HL-60/S4 (cell line): ENCODE data around the gene PPP2R5C.

ENCODE experiments used
- in situ Hi-C: fragments of 300-500 bp; cut with MboI; formaldehyde crosslinking; loops from 2 replicates; pipeline ENCODE4 v1.14.3; 2022; ENCODE audit warnings: low sequenced_read_pairs

The PPP2R5C gene

GRCh38 chr14:101909371-101910096 lies 148.0 kb downstream of the PPP2R5C start:
- in situ Hi-C loops: no loop called here

DNA sequence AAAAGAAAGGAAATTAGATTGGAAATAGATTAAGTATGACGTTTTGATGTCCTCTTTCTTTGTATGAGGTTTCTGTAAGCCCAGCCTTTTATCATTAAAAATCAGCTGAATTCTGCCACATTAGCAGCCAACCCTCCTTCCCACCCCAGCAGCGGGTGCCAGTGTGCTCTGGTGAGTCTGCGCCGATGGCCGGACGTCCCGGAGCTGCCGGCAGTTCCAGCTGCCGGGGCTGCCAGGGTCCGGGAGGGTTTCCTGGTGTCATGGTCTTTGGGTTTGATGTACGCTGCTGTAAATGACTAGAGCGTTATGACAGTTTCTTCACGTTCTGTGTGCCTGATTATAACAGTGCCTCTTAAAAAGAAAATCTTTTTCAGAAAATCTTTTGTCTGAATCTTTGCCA lies 151.3 kb downstream of the PPP2R5C start:
- in situ Hi-C loops: no loop called here

- in situ Hi-C loops: no loop called here
Observed at GRCh38 chr14:101914083-101914482, 152.6 kb downstream of the PPP2R5C start.

- in situ Hi-C loops: no loop called here
Observed at GRCh38 chr14:101915871-101916815, 154.6 kb downstream of the PPP2R5C start.

DNA sequence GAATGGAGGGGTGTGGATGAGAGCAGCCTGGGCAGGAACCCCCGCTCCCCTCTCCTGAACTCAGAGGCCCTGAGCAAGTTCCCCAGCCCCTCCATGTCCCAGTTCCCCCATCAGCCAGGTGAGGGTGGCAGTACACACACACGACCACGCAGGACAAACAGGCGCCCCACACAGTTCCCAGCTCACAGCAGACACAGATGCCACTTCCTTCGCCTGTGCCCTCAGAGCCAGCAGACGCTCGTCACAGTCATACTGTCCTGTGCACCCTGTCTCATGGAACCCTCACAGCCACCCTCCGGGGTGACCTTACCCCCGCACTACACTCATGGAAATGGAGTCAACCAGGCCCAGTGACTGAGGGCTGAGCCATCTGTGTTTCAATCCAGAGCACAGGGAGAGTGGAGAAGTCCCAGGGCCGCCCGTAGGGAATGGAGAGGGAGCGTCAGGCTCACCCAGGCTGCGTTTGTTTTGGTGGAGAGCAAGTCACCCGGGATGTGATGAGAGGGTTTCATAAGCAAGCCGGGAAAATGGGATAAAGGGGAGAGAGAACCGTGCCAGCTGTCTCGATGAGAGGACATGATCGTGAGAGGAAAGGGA lies 155.4 kb downstream of the PPP2R5C start:
- in situ Hi-C loops: no loop called here

DNA sequence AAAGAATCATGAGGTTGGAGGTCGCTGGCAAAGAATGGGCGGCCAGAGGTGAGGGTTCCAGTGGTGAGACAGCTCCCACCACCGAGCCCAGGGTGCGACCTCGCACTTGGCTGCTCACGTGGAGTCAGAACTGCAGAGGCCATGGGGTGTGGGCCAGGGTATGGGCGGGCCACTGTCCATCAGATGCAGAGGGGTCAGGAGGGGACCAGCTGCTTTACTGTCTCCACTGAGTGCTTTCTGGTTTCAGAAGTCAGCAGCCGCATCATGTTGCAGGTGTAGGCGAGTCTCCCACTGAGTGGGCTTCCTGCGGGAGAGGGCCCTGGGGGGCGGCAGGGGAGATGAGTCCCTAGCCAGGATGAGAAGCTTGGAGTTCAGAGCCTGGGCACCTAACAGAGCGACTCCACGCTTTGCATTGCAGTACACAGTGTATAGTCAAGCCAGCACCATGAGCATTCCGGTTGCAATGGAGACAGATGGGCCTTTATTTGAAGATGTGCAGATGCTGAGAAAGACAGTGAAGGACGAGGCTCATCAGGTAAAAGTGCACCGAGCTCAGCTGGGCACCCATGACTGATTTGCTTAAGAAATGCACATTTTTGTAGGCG lies 156.0 kb downstream of the PPP2R5C start:
- in situ Hi-C loops: no loop called here

DNA sequence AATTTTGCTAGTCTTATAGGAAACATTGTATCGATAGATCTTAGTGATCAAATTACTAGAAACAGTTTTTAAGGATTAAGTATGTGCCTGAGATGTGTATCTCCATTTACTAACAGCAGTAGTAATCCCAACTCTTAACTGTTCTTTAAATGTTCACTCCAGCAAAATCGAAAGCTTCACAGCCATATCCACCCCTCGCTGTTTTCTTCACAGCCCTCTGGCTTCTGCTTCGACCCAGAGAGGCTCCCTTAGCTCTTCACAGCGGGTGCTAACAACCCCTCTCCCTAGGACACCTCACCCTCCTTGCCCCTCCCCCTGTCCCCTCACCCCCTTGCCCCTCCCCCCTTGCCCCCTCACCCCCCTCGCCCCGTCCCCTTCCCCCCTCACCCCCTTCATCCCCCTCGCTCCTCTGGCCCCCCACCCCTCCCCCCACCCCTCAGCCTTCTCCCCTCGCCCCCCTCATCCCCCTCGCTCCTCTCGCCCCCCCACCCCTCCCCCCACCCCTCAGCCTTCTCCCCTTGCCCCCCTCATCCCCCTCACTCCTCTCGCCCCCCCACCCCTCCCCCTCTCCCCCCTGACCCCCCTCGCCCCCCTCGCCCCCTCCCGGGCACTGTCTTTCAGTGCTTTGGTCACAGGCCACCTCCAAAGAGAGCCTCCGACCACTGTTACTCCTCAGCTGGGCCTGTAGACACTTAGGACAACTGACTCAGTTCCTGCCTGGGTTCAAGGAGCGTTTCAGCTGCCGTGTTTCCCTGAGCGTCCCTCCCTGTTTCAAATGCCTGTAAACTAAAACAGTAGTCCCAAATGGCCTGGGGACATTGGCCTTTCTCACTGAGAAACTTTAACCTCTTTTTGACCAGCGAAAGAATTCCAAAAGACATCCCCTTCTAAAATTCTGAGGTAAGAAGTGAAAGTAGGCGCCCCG lies 156.8 kb downstream of the PPP2R5C start:
- in situ Hi-C loops: no loop called here

DNA sequence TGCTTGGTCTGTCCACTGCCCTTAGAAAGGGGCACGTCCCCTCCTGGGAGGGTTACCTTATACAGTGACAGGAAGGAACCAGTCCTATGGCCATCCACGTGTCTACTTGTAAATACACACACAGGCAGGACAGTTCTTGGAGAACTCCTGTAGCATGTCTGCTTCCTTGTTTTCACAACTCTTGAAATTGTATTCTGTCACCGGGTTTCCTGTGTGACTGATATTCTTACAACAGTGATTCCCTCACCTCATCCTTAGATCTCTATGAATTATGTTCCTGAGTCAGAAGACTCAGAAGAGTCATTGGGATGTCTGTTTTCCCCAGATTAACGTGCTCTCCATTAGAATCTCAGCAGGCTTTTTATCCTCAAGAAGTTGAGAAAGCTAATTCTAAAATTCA lies 158.8 kb downstream of the PPP2R5C start:
- in situ Hi-C loops: no loop called here

DNA sequence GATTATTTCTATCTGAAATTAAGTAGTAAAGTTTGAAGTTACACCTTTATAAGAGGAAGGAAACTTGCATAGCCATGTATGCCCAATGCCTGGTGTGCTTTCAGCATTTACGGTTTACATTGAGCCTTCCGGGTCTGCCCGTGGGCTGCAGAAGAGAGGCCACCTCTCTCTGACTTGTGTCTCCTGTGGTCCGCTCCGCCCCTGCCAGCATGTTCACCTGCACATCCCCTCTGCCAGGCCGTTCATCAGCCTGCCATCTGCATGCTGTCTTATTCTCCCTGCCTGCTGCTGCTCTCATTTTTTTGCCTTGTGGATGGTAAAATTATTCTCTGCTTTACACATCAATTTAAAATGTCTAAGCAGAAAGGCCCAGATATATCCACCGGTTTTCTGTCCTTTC lies 161.4 kb downstream of the PPP2R5C start:
- in situ Hi-C loops: no loop called here

GRCh38 chr14:101925152-101925551 lies 163.6 kb downstream of the PPP2R5C start:
- in situ Hi-C loops: no loop called here

DNA sequence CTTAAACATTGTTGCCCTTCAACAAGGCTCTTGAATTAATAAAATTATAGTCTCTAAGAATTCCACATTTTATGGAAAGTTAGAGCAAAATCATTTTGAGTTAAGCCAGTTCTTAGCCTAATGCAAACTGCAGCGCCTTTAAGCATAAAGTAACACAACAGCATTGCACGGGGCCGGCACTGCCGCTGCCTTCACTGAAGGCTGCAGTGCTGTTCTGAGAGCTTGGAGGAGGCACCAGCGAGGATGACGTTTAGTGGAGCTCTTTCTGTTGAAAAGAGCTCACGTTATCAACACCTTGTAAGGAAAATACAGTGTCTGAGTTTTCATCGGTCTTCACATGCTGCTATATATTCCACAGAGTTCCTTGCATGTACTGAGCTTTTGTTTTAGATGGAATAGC lies 164.6 kb downstream of the PPP2R5C start:
- in situ Hi-C loops: no loop called here

DNA sequence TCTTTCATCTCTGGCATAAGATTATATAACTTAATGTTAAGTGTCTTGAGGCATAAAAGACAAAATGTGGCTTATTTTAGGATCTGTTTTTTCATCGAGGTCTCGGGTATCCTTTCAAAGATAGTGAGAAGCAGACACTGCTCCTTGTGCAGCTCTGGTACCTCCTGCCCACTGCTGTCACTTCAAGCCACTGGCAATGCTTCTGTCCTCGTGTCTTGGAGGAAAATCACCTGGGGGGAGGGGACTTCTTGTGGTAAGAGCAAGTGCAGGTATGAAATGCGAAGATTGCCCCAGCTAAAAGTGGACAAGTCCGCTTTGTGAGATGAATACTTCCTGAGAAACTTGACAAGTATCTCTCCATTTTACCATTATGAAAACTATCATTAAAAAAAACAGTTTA lies 165.1 kb downstream of the PPP2R5C start:
- in situ Hi-C loops: no loop called here

DNA sequence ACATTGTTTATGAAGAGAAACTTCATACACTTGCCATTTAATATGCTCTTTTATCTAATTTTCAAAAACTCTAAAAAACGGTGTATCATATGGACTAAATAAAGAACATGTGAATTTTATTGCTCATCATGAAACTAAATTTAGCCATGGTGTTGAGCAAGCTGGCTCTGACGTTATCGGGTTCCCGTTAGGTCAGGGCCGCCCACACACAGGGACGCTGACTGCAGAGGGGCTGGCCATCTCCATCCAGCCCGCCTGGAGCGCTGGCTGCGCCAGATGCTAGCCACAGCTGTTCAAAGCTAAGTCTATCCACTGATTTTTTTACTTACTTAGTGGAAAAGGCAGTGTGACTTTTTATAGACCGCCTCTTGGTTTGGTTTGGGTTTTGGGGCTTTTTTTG lies 166.3 kb downstream of the PPP2R5C start:
- in situ Hi-C loops: no loop called here

DNA sequence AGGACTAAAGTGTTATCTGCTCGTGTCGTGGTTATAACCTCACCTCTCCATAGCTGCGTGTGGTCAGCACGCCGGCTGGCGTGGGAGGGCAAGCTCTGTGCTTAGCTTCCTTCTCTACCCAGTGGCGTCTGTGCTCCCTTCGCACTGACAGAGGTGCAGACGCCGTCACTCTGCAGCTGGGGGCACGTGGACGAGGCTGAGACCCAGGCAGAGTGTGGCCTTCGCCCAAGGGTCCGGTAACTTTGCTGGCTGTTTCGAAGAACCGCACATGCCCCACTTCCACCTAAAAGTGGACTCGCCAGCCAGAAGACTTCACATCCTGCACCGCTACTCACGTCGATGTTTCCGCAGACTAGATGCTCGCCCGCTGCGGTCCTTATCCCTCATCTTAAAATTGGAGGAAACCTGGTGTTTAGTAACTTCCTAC lies 166.9 kb downstream of the PPP2R5C start:
- in situ Hi-C loops: no loop called here

- in situ Hi-C loops: no loop called here
Observed at GRCh38 chr14:101929096-101929495, 167.6 kb downstream of the PPP2R5C start.

GRCh38 chr14:101929946-101930345 lies 168.4 kb downstream of the PPP2R5C start:
- in situ Hi-C loops: no loop called here

- in situ Hi-C loops: no loop called here
Observed at GRCh38 chr14:101932673-101933072, 171.2 kb downstream of the PPP2R5C start.

GRCh38 chr14:101933209-101933608 lies 171.7 kb downstream of the PPP2R5C start:
- in situ Hi-C loops: no loop called here

GRCh38 chr14:101934601-101935150 lies 173.2 kb downstream of the PPP2R5C start:
- in situ Hi-C loops: no loop called here
